NCI-H460 (cell line): ENCODE measurements around the gene GNB3. TPM values are rescaled to one million over a fixed set of nuclear protein-coding genes. Genes with fewer than 3 reads are reported as not detected.
"Not testable (repeated sequence)": the region's sequence is repeated elsewhere in the genome, so short reads cannot be mapped to it uniquely, and the experiment has no call there.

Experiments used
- DNase-seq: peaks from one replicate; pipeline ENCODE4 v3.0.0-alpha.2; 2016; ENCODE audit warnings: low read depth; ENCODE audit errors: extremely low read depth
- total RNA-seq: library from RNA; depleted of rRNA; stranded (reverse); fragments of >200 nt; shearing (Covaris generic); gene quantifications from 2 replicates; pipeline ENCODE4 v1.2.3, GENCODE V29; 2014; rRNA removed

Gene GNB3
- total RNA-seq, 1 experiment from 2014 or later = 2.3 TPM

GRCh38 chr12:6874015-6874368 is 33.3 kb downstream of the GNB3 start:
- DNase-seq = not testable (repeated sequence)

GRCh38 chr12:6879824-6880223 is 39.1 kb downstream of the GNB3 start:
- DNase-seq = not testable (repeated sequence)

- DNase-seq = no peak
Observed at GRCh38 chr12:6883252-6883651, 42.5 kb downstream of the GNB3 start.

- DNase-seq = no peak
Observed at GRCh38 chr12:6883683-6884082, 43.0 kb downstream of the GNB3 start.

GRCh38 chr12:6884539-6884938 is 43.8 kb downstream of the GNB3 start:
- no peak for DNase-seq

GRCh38 chr12:6886206-6886999 is 45.7 kb downstream of the GNB3 start:
- not testable (repeated sequence) for DNase-seq

GRCh38 chr12:6887460-6887859 is 46.7 kb downstream of the GNB3 start:
- DNase-seq = no peak

- no peak for DNase-seq
Observed at GRCh38 chr12:6888360-6888759, 47.6 kb downstream of the GNB3 start.

- not testable (repeated sequence) for DNase-seq
Observed at GRCh38 chr12:6888794-6889193, 48.1 kb downstream of the GNB3 start.

- DNase-seq = not testable (repeated sequence)
Observed at GRCh38 chr12:6889775-6890573, 49.2 kb downstream of the GNB3 start.

GRCh38 chr12:6890789-6891645 is 50.3 kb downstream of the GNB3 start:
- DNase-seq = peak; percentile 93

GRCh38 chr12:6891646-6892001 is 50.9 kb downstream of the GNB3 start:
- DNase-seq = no peak

GRCh38 chr12:6892683-6893082 is 52.0 kb downstream of the GNB3 start:
- DNase-seq = not testable (repeated sequence)

- DNase-seq = no peak
Observed at GRCh38 chr12:6894321-6894720, 53.6 kb downstream of the GNB3 start.

Other genes with a start within 250 kb of the GNB3 start
- 67.0 and 83.8 TPM in 2 replicates for gene CHD4, start 233.5 kb upstream of the GNB3 start, total RNA-seq
- not detected in 2 replicates for gene LPAR5, start 205.0 kb upstream of the GNB3 start, total RNA-seq
- 0.40 TPM in 1 of 2 replicates, not detected in the other for gene ACRBP, start 193.5 kb upstream of the GNB3 start, total RNA-seq
- 16.3 and 17.6 TPM in 2 replicates for gene ING4, start 177.8 kb upstream of the GNB3 start, total RNA-seq
- gene ZNF384, start 151.6 kb upstream of the GNB3 start, total RNA-seq = 14.7 and 18.9 TPM in 2 replicates
- gene PIANP, start 140.1 kb upstream of the GNB3 start, total RNA-seq = not detected in 2 replicates
- gene COPS7A, start 116.9 kb upstream of the GNB3 start, total RNA-seq = 75.2 and 77.1 TPM in 2 replicates
- 96.3 and 98.8 TPM in 2 replicates for gene MLF2, start 87.8 kb upstream of the GNB3 start, total RNA-seq
- gene PTMS, start 74.6 kb upstream of the GNB3 start, total RNA-seq = 116 and 158 TPM in 2 replicates
- 0.25 TPM in 1 of 2 replicates, not detected in the other for gene LAG3, start 68.4 kb upstream of the GNB3 start, total RNA-seq
- not detected in 2 replicates for gene CD4, start 51.4 kb upstream of the GNB3 start, total RNA-seq
- gene GPR162, start 19.1 kb upstream of the GNB3 start, total RNA-seq = 0.61 and 0.94 TPM in 2 replicates
- 16.4 and 16.8 TPM in 2 replicates for gene P3H3, start 12.5 kb upstream of the GNB3 start, total RNA-seq
- 31.6 and 33.4 TPM in 2 replicates for gene CDCA3, start 10.4 kb downstream of the GNB3 start, total RNA-seq
- gene USP5, start 11.2 kb downstream of the GNB3 start, total RNA-seq = 30.7 and 33.5 TPM in 2 replicates
- gene TPI1, start 26.6 kb downstream of the GNB3 start, total RNA-seq = 885 and 1,221 TPM in 2 replicates
- gene SPSB2, start 32.4 kb downstream of the GNB3 start, total RNA-seq = 8.1 and 9.1 TPM in 2 replicates
- gene LRRC23, start 63.9 kb downstream of the GNB3 start, total RNA-seq = 11.9 and 12.7 TPM in 2 replicates
- gene ENO2, start 73.7 kb downstream of the GNB3 start, total RNA-seq = 12.4 and 13.2 TPM in 2 replicates
- 6.6 and 10.5 TPM in 2 replicates for gene ATN1, start 87.0 kb downstream of the GNB3 start, total RNA-seq
- gene RNU7-1, start 102.9 kb downstream of the GNB3 start, total RNA-seq = not detected in 2 replicates
- 127 and 130 TPM in 2 replicates for gene C12orf57, start 103.1 kb downstream of the GNB3 start, total RNA-seq
- 3.4 and 5.4 TPM in 2 replicates for gene PTPN6, start 110.4 kb downstream of the GNB3 start, total RNA-seq
- gene PHB2, start 129.7 kb downstream of the GNB3 start, total RNA-seq = 277 and 299 TPM in 2 replicates
- 47.5 and 52.5 TPM in 2 replicates for gene EMG1, start 130.0 kb downstream of the GNB3 start, total RNA-seq
- 9.3 and 10.6 TPM in 2 replicates for gene LPCAT3, start 177.6 kb downstream of the GNB3 start, total RNA-seq
- gene C1S, start 219.8 kb downstream of the GNB3 start, total RNA-seq = 21.1 and 21.9 TPM in 2 replicates